ENCODE measurements around the gene ITSN1. TPM values are rescaled to one million over a fixed set of nuclear protein-coding genes. Genes with fewer than 3 reads are reported as not detected.

ITSN1 gene
- total RNA-seq, 1 donor: 57.0 TPM

GRCh38 chr21:33939226-33939625 lies 296.9 kb downstream of the ITSN1 start:
- peak; percentile 98 for DNase-seq (ENCODE audit: low read depth)
- TF ChIP-seq, protein P1, sequence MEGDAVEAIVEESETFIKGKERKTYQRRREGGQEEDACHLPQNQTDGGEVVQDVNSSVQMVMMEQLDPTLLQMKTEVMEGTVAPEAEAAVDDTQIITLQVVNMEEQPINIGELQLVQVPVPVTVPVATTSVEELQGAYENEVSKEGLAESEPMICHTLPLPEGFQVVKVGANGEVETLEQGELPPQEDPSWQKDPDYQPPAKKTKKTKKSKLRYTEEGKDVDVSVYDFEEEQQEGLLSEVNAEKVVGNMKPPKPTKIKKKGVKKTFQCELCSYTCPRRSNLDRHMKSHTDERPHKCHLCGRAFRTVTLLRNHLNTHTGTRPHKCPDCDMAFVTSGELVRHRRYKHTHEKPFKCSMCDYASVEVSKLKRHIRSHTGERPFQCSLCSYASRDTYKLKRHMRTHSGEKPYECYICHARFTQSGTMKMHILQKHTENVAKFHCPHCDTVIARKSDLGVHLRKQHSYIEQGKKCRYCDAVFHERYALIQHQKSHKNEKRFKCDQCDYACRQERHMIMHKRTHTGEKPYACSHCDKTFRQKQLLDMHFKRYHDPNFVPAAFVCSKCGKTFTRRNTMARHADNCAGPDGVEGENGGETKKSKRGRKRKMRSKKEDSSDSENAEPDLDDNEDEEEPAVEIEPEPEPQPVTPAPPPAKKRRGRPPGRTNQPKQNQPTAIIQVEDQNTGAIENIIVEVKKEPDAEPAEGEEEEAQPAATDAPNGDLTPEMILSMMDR (IDR thresholded peaks at IDR 0.05; ENCODE audit: insufficient read depth, low read depth, low read length): no peak
- H3K4me3 ChIP-seq (ENCODE audit: low read depth, low read length): no peak overlapping the region

GRCh38 chr21:33940164-33940880 lies 298.0 kb downstream of the ITSN1 start:
- no peak overlapping the region for H3K4me3 ChIP-seq (ENCODE audit: low read depth, low read length)
- TF ChIP-seq, protein P1 (IDR thresholded peaks at IDR 0.05; ENCODE audit: insufficient read depth, low read depth, low read length): no peak
- peak; percentile 96 for DNase-seq (ENCODE audit: low read depth)

- DNase-seq (ENCODE audit: low read depth): peak; percentile 98
- TF ChIP-seq, protein P1 (IDR thresholded peaks at IDR 0.05; ENCODE audit: insufficient read depth, low read depth, low read length): no peak
- H3K4me3 ChIP-seq (ENCODE audit: low read depth, low read length): no peak overlapping the region
Observed at GRCh38 chr21:33940881-33941245, 298.6 kb downstream of the ITSN1 start.

GRCh38 chr21:33942426-33942825 lies 300.1 kb downstream of the ITSN1 start:
- TF ChIP-seq, protein P1 (IDR thresholded peaks at IDR 0.05; ENCODE audit: insufficient read depth, low read depth, low read length): no peak
- no peak for DNase-seq (ENCODE audit: low read depth)
- H3K4me3 ChIP-seq (ENCODE audit: low read depth, low read length): no peak overlapping the region

DNA sequence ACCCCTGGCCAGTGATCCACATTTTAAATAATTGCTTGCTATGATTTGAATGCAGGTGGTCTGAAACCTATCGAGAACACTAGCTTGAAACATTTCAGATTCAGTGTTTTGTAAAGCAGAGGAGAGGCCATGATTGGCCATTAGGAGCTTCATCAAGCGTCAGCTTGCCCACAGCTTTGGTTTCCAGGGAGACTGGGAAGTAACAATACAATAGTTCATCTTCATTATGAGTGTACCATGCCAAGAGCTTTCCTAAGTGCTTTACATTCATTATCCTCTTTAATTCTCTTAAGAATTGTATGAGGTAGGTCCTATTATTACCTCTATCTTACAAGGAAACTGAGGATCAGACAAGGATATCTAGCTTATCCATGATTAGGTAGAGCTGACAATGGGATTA lies 301.0 kb downstream of the ITSN1 start:
- no peak overlapping the region for H3K4me3 ChIP-seq (ENCODE audit: low read depth, low read length)
- TF ChIP-seq, protein P1 (IDR thresholded peaks at IDR 0.05; ENCODE audit: insufficient read depth, low read depth, low read length): no peak
- DNase-seq (ENCODE audit: low read depth): no peak

- DNase-seq (ENCODE audit: low read depth): no peak
- H3K4me3 ChIP-seq (ENCODE audit: low read depth, low read length): no peak overlapping the region
- TF ChIP-seq, protein P1 (IDR thresholded peaks at IDR 0.05; ENCODE audit: insufficient read depth, low read depth, low read length): no peak
Observed at GRCh38 chr21:33944185-33944763, 302.0 kb downstream of the ITSN1 start.
